GM18861 (cell line): ENCODE measurements around the gene AAK1.

Experiments used
- ATAC-seq: cut with Tn5 transposase; IDR thresholded peaks from one replicate; pipeline ENCODE4 v1.9.1; 2021; ENCODE audit not compliant: unreplicated experiment

Gene AAK1

GRCh38 chr2:69546646-69547045 is 96.9 kb downstream of the AAK1 start:
- no peak for ATAC-seq

- ATAC-seq = no peak
Measured at GRCh38 chr2:69545477-69545932, 98.0 kb downstream of the AAK1 start.

GRCh38 chr2:69544951-69545350 is 98.6 kb downstream of the AAK1 start:
- no peak for ATAC-seq

GRCh38 chr2:69539549-69539908 is 104.0 kb downstream of the AAK1 start:
- no peak for ATAC-seq

GRCh38 chr2:69538872-69539548 is 104.5 kb downstream of the AAK1 start:
- ATAC-seq = no peak

GRCh38 chr2:69538249-69538648 is 105.3 kb downstream of the AAK1 start:
- no peak for ATAC-seq

- peak; percentile 70 for ATAC-seq
Measured at GRCh38 chr2:69535817-69536241, 107.7 kb downstream of the AAK1 start.

GRCh38 chr2:69531186-69531585 is 112.4 kb downstream of the AAK1 start:
- no peak for ATAC-seq

- no peak for ATAC-seq
Measured at GRCh38 chr2:69529480-69529879, 114.1 kb downstream of the AAK1 start.

GRCh38 chr2:69525261-69525660 is 118.3 kb downstream of the AAK1 start:
- ATAC-seq = no peak

- no peak for ATAC-seq
Measured at GRCh38 chr2:69524799-69525198, 118.7 kb downstream of the AAK1 start.

GRCh38 chr2:69521747-69522146 is 121.8 kb downstream of the AAK1 start:
- ATAC-seq = no peak

GRCh38 chr2:69518841-69519240 is 124.7 kb downstream of the AAK1 start:
- no peak for ATAC-seq

- ATAC-seq = no peak
Measured at GRCh38 chr2:69517410-69517809, 126.1 kb downstream of the AAK1 start.

GRCh38 chr2:69514819-69515218 is 128.7 kb downstream of the AAK1 start:
- no peak for ATAC-seq

GRCh38 chr2:69514406-69514805 is 129.1 kb downstream of the AAK1 start:
- no peak for ATAC-seq

- ATAC-seq = no peak
Measured at GRCh38 chr2:69512446-69512845, 131.1 kb downstream of the AAK1 start.

- ATAC-seq = no peak
Measured at GRCh38 chr2:69510204-69510603, 133.3 kb downstream of the AAK1 start.

GRCh38 chr2:69509750-69510140 is 133.8 kb downstream of the AAK1 start:
- ATAC-seq = no peak

- ATAC-seq = no peak
Measured at GRCh38 chr2:69509011-69509749, 134.4 kb downstream of the AAK1 start.

GRCh38 chr2:69505710-69506109 is 137.8 kb downstream of the AAK1 start:
- ATAC-seq = no peak

GRCh38 chr2:69501301-69501700 is 142.2 kb downstream of the AAK1 start:
- ATAC-seq = no peak

GRCh38 chr2:69499966-69500365 is 143.6 kb downstream of the AAK1 start:
- no peak for ATAC-seq
